ENCODE measurements around the gene RORB.

RORB gene

GRCh38 chr9:74719306-74719705 is 222.2 kb downstream of the RORB start:
- no peak for DNase-seq (ENCODE audit: low read depth)

GRCh38 chr9:74721696-74722660 is 224.8 kb downstream of the RORB start:
- DNase-seq (ENCODE audit: low read depth), result no peak

GRCh38 chr9:74724317-74724716 is 227.2 kb downstream of the RORB start:
- DNase-seq (ENCODE audit: low read depth), result no peak

GRCh38 chr9:74726581-74726980 is 229.4 kb downstream of the RORB start:
- DNase-seq (ENCODE audit: low read depth), result no peak

GRCh38 chr9:74728176-74728575 is 231.0 kb downstream of the RORB start:
- DNase-seq (ENCODE audit: low read depth), result no peak

GRCh38 chr9:74729136-74729695 is 232.1 kb downstream of the RORB start:
- DNase-seq (ENCODE audit: low read depth), result no peak

- no peak for DNase-seq (ENCODE audit: low read depth)
Observed at GRCh38 chr9:74735761-74736160, 238.6 kb downstream of the RORB start.

- DNase-seq (ENCODE audit: low read depth), result no peak
Observed at GRCh38 chr9:74736646-74737045, 239.5 kb downstream of the RORB start.

GRCh38 chr9:74742191-74742790 is 245.2 kb downstream of the RORB start:
- DNase-seq (ENCODE audit: low read depth), result no peak
